ENCODE results near the gene GPR63. TPM values are rescaled to one million over a fixed set of nuclear protein-coding genes. Genes with fewer than 3 reads are reported as not detected.

Gene GPR63
- total RNA-seq, 1 experiment from 2014 or later: 4.1 TPM

DNA sequence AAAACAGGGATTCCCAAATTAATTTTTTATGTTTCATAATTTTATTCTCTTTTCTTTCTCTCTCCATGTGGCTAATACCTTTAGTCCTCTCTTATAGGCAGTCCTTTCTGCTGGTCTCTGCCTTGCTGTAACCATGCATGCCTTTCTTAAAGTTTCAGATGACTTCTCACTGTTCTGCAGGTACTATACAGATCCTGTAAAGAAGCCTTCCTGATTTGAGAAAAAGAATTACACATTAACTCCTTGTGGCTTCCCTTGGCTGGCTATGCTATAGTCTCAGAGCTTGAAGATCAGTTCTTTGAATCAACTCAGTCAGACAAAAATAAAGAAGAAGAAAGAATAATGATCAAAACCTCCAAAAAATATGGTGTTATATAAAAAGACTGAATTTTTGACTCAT lies 7.3 kb upstream of the GPR63 start:
- BruUV-seq (replicated peaks): no TSS peak
- POLR2A ChIA-PET (ENCODE audit: low non-redundant PET): no interaction called here
- DNase-seq (ENCODE audit: low spot score): no peak
- intact Hi-C loops (cut with micrococcal nuclease; ENCODE audit: unreplicated experiment): no loop called here
- Histone ChIP-seq H3K9me3 (ENCODE audit: low read depth, low read length, poor library complexity, severe bottlenecking) (peaks cover 9% of the 10 kb centered on the region), H3K4me3 (ENCODE audit: low read depth, low read length, poor library complexity, severe bottlenecking) (no peak overlapping the region), H3K27me3 (replicated peaks; ENCODE audit: insufficient read depth, low read depth, low read length, poor library complexity) (no peaks in the 10 kb centered on the region), H3K27ac (ENCODE audit: low read depth, low read length, poor library complexity, severe bottlenecking) (no peak overlapping the region), H3K36me3 (ENCODE audit: insufficient read depth, low read length, poor library complexity, severe bottlenecking) (no peaks in the 10 kb centered on the region), H3K4me1 (ENCODE audit: insufficient read depth, low read length, poor library complexity, severe bottlenecking) (peaks cover 7% of the 10 kb centered on the region)
- CTCF ChIA-PET: no interaction called here
- TF ChIP-seq EZH2 (IDR thresholded peaks at IDR 0.05; ENCODE audit: borderline replicate concordance, low read depth, low read length, poor library complexity, severe bottlenecking): no peak
- TF ChIP-seq, protein P1, sequence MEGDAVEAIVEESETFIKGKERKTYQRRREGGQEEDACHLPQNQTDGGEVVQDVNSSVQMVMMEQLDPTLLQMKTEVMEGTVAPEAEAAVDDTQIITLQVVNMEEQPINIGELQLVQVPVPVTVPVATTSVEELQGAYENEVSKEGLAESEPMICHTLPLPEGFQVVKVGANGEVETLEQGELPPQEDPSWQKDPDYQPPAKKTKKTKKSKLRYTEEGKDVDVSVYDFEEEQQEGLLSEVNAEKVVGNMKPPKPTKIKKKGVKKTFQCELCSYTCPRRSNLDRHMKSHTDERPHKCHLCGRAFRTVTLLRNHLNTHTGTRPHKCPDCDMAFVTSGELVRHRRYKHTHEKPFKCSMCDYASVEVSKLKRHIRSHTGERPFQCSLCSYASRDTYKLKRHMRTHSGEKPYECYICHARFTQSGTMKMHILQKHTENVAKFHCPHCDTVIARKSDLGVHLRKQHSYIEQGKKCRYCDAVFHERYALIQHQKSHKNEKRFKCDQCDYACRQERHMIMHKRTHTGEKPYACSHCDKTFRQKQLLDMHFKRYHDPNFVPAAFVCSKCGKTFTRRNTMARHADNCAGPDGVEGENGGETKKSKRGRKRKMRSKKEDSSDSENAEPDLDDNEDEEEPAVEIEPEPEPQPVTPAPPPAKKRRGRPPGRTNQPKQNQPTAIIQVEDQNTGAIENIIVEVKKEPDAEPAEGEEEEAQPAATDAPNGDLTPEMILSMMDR (conservative IDR thresholded peaks at IDR 0.05; ENCODE audit: low read depth, low read length): no peak

- TF ChIP-seq, protein P1 (conservative IDR thresholded peaks at IDR 0.05; ENCODE audit: low read depth, low read length): no peak
- TF ChIP-seq EZH2 (IDR thresholded peaks at IDR 0.05; ENCODE audit: borderline replicate concordance, low read depth, low read length, poor library complexity, severe bottlenecking): no peak
- Histone ChIP-seq H3K27ac (ENCODE audit: low read depth, low read length, poor library complexity, severe bottlenecking) (no peak overlapping the region), H3K4me3 (ENCODE audit: low read depth, low read length, poor library complexity, severe bottlenecking) (no peak overlapping the region), H3K36me3 (ENCODE audit: insufficient read depth, low read length, poor library complexity, severe bottlenecking) (no peaks in the 10 kb centered on the region), H3K27me3 (replicated peaks; ENCODE audit: insufficient read depth, low read depth, low read length, poor library complexity) (no peaks in the 10 kb centered on the region), H3K4me1 (ENCODE audit: insufficient read depth, low read length, poor library complexity, severe bottlenecking) (peaks cover 10% of the 10 kb centered on the region), H3K9me3 (ENCODE audit: low read depth, low read length, poor library complexity, severe bottlenecking) (peaks cover 3% of the 10 kb centered on the region)
- DNase-seq (ENCODE audit: low spot score): peak; percentile 11
- intact Hi-C loops (cut with micrococcal nuclease; ENCODE audit: unreplicated experiment): no loop called here
- CTCF ChIA-PET: no interaction called here
- POLR2A ChIA-PET (ENCODE audit: low non-redundant PET): no interaction called here
- BruUV-seq (replicated peaks): no TSS peak
Observed at GRCh38 chr6:96841345-96841744, 4.1 kb upstream of the GPR63 start.

- H3K4me3 ChIP-seq (ENCODE audit: low read depth, low read length, poor library complexity, severe bottlenecking): peak overlapping the region; percentile 93
- TF ChIP-seq, protein P1 (conservative IDR thresholded peaks at IDR 0.05; ENCODE audit: low read depth, low read length): no peak
- TF ChIP-seq EZH2 (IDR thresholded peaks at IDR 0.05; ENCODE audit: borderline replicate concordance, low read depth, low read length, poor library complexity, severe bottlenecking): no peak
- H3K4me1 ChIP-seq (ENCODE audit: insufficient read depth, low read length, poor library complexity, severe bottlenecking): peaks cover 21% of the 10 kb centered on the region
- no peaks in the 10 kb centered on the region for H3K9me3 ChIP-seq (ENCODE audit: low read depth, low read length, poor library complexity, severe bottlenecking)
- DNase-seq (ENCODE audit: low spot score): peak; percentile 31
- no peaks in the 10 kb centered on the region for H3K27me3 ChIP-seq (replicated peaks; ENCODE audit: insufficient read depth, low read depth, low read length, poor library complexity)
- no TSS peak for BruUV-seq (replicated peaks)
- ChIA-PET POLR2A (ENCODE audit: low non-redundant PET) (no interaction called here), CTCF (interaction anchor here (0.7 kb wide), 1 partner anchor 13 kb away, joined by 7 read pairs; no protein-coding TSS in a partner anchor)
- H3K36me3 ChIP-seq (ENCODE audit: insufficient read depth, low read length, poor library complexity, severe bottlenecking): no peaks in the 10 kb centered on the region
- peak overlapping the region; percentile 68 for H3K27ac ChIP-seq (ENCODE audit: low read depth, low read length, poor library complexity, severe bottlenecking)
- intact Hi-C loops (cut with micrococcal nuclease; ENCODE audit: unreplicated experiment): no loop called here
Observed at GRCh38 chr6:96836631-96837080, 621 bp downstream of the GPR63 start.
